Colonic mucosa (tissue), 4 donors: Measurements from ENCODE around the gene MYLK. TPM values are rescaled to one million over a fixed set of nuclear protein-coding genes. Genes with fewer than 3 reads are reported as not detected.
A peak's percentile ranks its signal among the peaks of the same experiment; 100 is the strongest.

ENCODE experiments used
- DNase-seq: peaks from one replicate; pipeline ENCODE4 v3.0.0-alpha.2; 2020
- H3K27ac ChIP-seq: fragments of 200-600 bp; one replicate; pipeline ENCODE4 v1.8.0; 2021
- H3K27me3 ChIP-seq: fragments of 200-600 bp; one replicate; pipeline ENCODE4 v1.8.0; 2021
- H3K36me3 ChIP-seq: fragments of 200-600 bp; one replicate; pipeline ENCODE4 v1.8.0; 2021
- H3K4me1 ChIP-seq: fragments of 200-600 bp; one replicate; pipeline ENCODE4 v1.8.0; 2021; ENCODE audit warnings: mild to moderate bottlenecking
- H3K4me3 ChIP-seq: fragments of 200-600 bp; one replicate; pipeline ENCODE4 v1.8.0; 2021
- H3K9ac ChIP-seq, 2 donors: one replicate each; pipeline ENCODE4 v1.7.0; 2013; ENCODE audit warnings: control low read depth in 2 of 2, low read depth in 2 of 2, low read length in 2 of 2
- H3K9me3 ChIP-seq: fragments of 200-600 bp; one replicate; pipeline ENCODE4 v1.8.0; 2021
- intact Hi-C: fragments of 100-400 bp; cut with DNase I; formaldehyde crosslinking; loops from one replicate; pipeline ENCODE4 v1.14.1; 2022
- total RNA-seq, 2 donors: library from RNA; stranded (reverse); fragmentation: NEBNext Ultra II Directional in 1 of 2; extraction: Animal tissue kit (Norgen Biotek cat#: 25700) in 1 of 2; gene quantifications; one replicate each; pipeline ENCODE4 v1.2.1, GENCODE V29; 2021
- TF ChIP-seq, protein P1 (sequence below): fragments of 200-600 bp; IDR thresholded peaks from one replicate; pipeline ENCODE4 v1.8.0; 2022; ENCODE audit warnings: antibody characterized with exemption, mild to moderate bottlenecking
- donor health status: healthy.
- donor health status: DM: no; HTN: no; CAD: no.
- donor health status: DM: no; HTN: no; CAD: no.

Gene MYLK
- total RNA-seq, 2 donors from 2014 or later: 58.8 to 267 TPM

- DNase-seq: no peak
- H3K27me3 ChIP-seq: no peaks in the 10 kb centered on the region
- no peak overlapping the region for H3K4me3 ChIP-seq
- H3K9ac ChIP-seq: no peak overlapping the region
- intact Hi-C loops: no loop called here
- peaks cover 13% of the 10 kb centered on the region for H3K4me1 ChIP-seq
- H3K27ac ChIP-seq: peak overlapping the region; percentile 41
- H3K9me3 ChIP-seq: no peaks in the 10 kb centered on the region
- TF ChIP-seq, protein P1, sequence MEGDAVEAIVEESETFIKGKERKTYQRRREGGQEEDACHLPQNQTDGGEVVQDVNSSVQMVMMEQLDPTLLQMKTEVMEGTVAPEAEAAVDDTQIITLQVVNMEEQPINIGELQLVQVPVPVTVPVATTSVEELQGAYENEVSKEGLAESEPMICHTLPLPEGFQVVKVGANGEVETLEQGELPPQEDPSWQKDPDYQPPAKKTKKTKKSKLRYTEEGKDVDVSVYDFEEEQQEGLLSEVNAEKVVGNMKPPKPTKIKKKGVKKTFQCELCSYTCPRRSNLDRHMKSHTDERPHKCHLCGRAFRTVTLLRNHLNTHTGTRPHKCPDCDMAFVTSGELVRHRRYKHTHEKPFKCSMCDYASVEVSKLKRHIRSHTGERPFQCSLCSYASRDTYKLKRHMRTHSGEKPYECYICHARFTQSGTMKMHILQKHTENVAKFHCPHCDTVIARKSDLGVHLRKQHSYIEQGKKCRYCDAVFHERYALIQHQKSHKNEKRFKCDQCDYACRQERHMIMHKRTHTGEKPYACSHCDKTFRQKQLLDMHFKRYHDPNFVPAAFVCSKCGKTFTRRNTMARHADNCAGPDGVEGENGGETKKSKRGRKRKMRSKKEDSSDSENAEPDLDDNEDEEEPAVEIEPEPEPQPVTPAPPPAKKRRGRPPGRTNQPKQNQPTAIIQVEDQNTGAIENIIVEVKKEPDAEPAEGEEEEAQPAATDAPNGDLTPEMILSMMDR: no peak
- H3K36me3 ChIP-seq: no peaks in the 10 kb centered on the region
These were observed 105.0 kb downstream of the MYLK start for GRCh38 chr3:123778991-123779622.

DNA sequence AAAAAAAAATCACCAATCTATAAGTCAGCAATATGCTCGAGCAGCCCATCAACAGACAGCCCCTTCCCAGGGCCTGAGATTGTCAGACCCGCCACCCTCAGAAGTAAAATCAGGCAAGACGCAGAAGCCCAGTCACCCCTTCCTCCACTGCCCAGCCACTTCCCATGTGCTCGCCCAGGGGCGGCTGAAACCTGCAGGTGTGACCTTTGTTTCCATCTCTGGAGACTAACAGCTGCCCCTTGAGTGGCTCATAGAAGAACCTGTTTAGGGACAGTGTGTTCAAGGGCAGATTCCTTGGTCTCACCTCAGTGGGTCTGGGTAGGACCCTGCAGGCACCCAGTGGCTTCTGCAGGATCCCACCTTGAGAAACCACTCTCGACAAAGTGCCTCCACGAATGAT, 105.6 kb downstream of the MYLK start:
- H3K9me3 ChIP-seq: no peaks in the 10 kb centered on the region
- intact Hi-C loops: no loop called here
- H3K27me3 ChIP-seq: no peaks in the 10 kb centered on the region
- no peak overlapping the region for H3K4me3 ChIP-seq
- no peaks in the 10 kb centered on the region for H3K36me3 ChIP-seq
- no peak for DNase-seq
- H3K4me1 ChIP-seq: peaks cover 13% of the 10 kb centered on the region
- H3K27ac ChIP-seq: no peak overlapping the region
- TF ChIP-seq, protein P1: no peak
- no peak overlapping the region for H3K9ac ChIP-seq

DNA sequence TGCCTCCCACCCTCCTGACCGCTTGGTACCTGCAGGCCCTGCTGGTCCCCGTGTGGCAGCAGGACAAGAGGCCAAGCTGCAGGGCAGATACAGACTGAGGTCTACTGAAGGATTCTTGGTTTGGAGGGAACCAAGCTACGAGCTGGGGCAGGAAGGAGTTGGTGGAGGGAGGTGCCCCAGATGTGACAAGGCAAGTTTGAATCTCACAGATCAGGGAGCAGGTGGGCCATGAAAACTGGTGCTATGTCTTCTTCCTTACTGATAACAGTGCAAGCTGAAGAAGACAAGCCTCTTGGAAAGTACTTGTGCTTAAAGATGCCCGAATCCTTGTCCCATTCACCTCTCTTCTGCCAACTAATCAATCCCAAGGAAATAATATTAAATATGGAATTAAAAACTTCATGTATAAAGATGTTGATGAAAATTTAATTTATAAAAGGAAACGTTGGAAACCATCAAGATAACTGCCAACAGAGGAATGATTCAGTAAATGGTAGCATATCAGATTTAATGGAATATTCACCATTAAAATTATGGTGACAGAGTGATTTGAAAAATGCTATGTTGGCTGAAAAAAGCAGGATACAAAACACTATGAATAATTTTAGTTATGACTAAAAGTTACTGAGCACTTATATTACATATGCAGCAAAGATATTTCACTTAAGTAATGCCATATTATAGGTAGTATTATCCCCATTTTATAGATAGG, 107.9 kb downstream of the MYLK start:
- intact Hi-C loops: no loop called here
- H3K27me3 ChIP-seq: no peaks in the 10 kb centered on the region

GRCh38 chr3:123774474-123774873, 109.7 kb downstream of the MYLK start:
- H3K27ac ChIP-seq: no peak overlapping the region
- TF ChIP-seq, protein P1: no peak
- no peak for DNase-seq
- H3K36me3 ChIP-seq: no peaks in the 10 kb centered on the region
- H3K9me3 ChIP-seq: no peaks in the 10 kb centered on the region
- no peaks in the 10 kb centered on the region for H3K4me1 ChIP-seq
- H3K9ac ChIP-seq: no peak overlapping the region
- no peak overlapping the region for H3K4me3 ChIP-seq
- no peaks in the 10 kb centered on the region for H3K27me3 ChIP-seq
- intact Hi-C loops: no loop called here

More for the DNA sequence above, 107.9 kb downstream of the MYLK start:
- H3K4me3 ChIP-seq: no peak overlapping the region
- DNase-seq: peak; percentile 13
- no peaks in the 10 kb centered on the region for H3K36me3 ChIP-seq
- H3K9ac ChIP-seq: no peak overlapping the region
- H3K27ac ChIP-seq: no peak overlapping the region
- TF ChIP-seq, protein P1: no peak
- peaks cover 9% of the 10 kb centered on the region for H3K4me1 ChIP-seq
- no peaks in the 10 kb centered on the region for H3K9me3 ChIP-seq

DNA sequence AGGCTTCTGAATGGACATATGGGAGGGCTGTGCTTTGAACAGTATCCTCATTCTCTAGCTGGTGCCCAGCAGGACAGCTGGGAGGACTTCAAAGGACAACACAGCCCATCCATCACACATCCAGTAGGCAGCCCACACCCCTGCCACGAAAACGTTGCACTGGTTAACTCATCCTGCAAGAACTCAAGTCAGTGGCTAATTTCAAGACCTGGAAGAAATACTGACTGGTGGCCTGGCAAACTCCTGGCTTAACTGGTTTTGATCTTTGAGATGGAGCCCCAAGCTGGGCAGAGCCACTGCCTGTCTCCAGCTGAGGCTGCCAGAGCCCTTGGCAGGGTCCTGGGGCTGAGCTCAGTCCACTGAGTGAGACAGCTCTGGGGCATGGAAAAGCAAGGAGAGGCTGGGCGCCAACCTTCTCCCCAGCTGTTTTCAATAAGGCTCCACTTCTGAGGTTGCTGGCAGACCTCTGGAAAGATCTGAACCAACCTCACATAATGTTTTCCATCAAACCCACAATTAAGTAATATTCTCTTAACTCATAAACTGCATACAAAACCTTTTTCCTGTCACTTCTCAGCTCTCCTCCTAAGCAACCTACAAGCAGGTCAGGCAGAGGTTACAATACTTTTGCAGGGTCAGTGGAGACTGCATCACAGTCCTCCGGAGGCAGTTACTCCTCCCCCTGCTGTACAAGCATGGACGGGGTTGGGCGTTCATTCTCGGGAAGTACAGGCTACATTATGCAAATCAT, 110.3 kb downstream of the MYLK start:
- DNase-seq: peak; percentile 15

More for the DNA sequence above, 110.3 kb downstream of the MYLK start:
- intact Hi-C loops: no loop called here
- Histone ChIP-seq H3K4me3 (no peak overlapping the region), H3K9me3 (no peaks in the 10 kb centered on the region), H3K4me1 (no peaks in the 10 kb centered on the region), H3K9ac (no peak overlapping the region), H3K27ac (no peak overlapping the region), H3K36me3 (no peaks in the 10 kb centered on the region), H3K27me3 (no peaks in the 10 kb centered on the region)
- TF ChIP-seq, protein P1: no peak
